DND-41 (cell line): ENCODE results near the gene CCDC78.

ENCODE experiments used
- EZH2 ChIP-seq: IDR thresholded peaks from 3 replicates; pipeline ENCODE4 v1.6.1; 2012; ENCODE audit warnings: borderline replicate concordance, low read depth, mild to moderate bottlenecking, moderate library complexity, low read length, inconsistent platforms; ENCODE audit not compliant: severe bottlenecking
- TF ChIP-seq, protein P1 (sequence below): IDR thresholded peaks from 2 replicates; pipeline ENCODE4 v1.5.1; 2012; ENCODE audit warnings: borderline replicate concordance, low read length, moderate library complexity, mild to moderate bottlenecking; ENCODE audit not compliant: poor library complexity, severe bottlenecking; ENCODE audit errors: extremely low read depth

DNA sequence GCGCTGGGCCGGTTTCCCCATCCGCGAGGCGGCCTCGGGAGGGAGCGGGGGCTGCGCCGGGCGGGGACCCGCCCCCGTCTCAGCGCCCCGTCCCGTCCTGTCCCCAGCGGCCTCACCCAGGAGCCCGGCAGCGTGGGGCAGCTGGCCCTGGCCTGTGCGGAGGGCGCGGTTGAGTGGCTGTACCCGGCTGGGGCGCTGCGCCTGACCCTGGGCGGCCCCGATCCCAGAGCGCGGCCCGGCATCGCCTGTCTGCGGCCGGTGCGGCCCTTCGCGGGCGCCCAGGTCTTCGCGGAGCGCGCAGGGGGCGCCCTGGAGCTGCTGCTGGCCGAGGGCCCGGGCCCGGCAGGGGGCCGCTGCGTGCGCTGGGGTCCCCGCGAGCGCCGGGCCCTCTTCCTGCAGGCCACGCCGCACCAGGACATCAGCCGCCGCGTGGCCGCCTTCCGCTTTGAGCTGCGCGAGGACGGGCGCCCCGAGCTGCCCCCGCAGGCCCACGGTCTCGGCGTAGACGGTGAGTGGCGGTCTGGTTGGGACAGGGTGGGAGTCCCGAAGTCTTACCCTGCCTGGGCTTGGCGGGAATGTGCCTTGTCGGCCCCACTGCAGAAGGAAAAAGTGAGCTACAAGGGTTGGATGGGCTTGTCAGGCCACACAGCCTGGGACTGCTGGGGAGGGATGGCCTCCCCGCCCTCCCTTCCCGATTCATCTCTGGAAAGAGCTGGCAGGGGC lies 10.6 kb downstream of the CCDC78 start:
- TF ChIP-seq EZH2 = no peak
- TF ChIP-seq, protein P1, sequence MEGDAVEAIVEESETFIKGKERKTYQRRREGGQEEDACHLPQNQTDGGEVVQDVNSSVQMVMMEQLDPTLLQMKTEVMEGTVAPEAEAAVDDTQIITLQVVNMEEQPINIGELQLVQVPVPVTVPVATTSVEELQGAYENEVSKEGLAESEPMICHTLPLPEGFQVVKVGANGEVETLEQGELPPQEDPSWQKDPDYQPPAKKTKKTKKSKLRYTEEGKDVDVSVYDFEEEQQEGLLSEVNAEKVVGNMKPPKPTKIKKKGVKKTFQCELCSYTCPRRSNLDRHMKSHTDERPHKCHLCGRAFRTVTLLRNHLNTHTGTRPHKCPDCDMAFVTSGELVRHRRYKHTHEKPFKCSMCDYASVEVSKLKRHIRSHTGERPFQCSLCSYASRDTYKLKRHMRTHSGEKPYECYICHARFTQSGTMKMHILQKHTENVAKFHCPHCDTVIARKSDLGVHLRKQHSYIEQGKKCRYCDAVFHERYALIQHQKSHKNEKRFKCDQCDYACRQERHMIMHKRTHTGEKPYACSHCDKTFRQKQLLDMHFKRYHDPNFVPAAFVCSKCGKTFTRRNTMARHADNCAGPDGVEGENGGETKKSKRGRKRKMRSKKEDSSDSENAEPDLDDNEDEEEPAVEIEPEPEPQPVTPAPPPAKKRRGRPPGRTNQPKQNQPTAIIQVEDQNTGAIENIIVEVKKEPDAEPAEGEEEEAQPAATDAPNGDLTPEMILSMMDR = peak; percentile 8
